Thyroid gland (tissue), 4 donors: Measurements from ENCODE around the gene ACTR8.

Source experiments
- CTCF ChIP-seq, 6 experiments: fragments of 200-600 bp in 3 of 6; fragments of 450-650 bp in 3 of 6; sonication (generic) in 3 of 6; IDR thresholded peaks; one replicate each; pipeline ENCODE4 v1.5.1; 2016 to 2019; ENCODE audit warnings: antibody characterized with exemption in 6 of 6, mild to moderate bottlenecking in 2 of 6, inconsistent platforms in 1 of 6, moderate library complexity in 1 of 6
- POLR2A ChIP-seq, 2 donors: fragments of 450-650 bp; IDR thresholded peaks; one replicate each; pipeline ENCODE4 v1.6.1; 2017; ENCODE audit warnings: antibody characterized with exemption in 2 of 2, mild to moderate bottlenecking in 2 of 2, moderate library complexity in 1 of 2

DNA sequence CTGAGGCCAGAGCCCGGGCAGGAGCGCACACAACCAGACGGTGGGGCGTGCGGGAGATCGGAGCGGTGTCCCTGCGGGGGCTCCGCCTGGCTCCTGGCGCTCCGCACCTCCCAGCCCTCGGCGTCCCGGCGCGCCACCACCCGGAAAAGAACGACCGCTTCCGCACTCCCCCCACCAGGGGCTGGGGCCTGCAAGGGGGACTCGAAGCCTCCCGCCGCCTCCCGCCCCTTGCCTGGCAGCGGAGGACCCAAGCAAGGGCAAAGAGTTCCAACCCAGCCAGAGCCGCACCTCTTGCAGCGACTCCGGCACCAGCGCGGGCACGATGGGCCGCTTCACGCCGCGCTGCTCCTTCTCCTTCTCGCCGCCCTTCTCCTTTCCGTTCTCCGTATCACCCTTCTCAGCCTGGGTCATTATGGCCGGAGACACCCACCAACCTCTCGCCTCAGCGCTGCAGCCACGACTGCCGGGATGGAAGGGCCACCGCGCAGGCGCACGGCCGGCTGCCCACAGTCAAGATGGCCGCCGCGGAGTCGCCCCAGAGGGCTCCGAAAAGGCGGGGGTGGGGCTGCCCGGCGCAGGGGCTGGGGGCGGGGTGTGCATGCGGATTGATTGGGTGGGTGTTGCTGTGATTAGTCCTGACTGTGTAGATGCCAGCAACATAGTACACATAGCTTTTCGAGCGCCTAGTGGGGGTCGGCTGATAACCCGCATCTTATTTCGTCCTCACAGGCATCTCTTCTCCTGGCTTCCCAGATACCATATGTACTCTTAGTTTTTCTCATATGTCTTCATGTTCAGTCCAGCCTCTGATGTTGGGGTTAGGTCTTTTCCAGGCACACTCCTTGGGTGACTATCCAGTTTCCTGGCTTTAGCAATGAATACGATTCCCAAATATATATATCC, at the start of gene ACTR8:
- TF ChIP-seq CTCF (IDR thresholded peaks at IDR 0.05), result peak in 3 of 6 experiments; percentile 17 to 34 (median 21)
- TF ChIP-seq POLR2A (IDR thresholded peaks at IDR 0.05), result peak; percentile 56 to 87
